Gastroesophageal sphincter (tissue), 3 donors: ENCODE measurements around the gene ART5.

Experiments used
- CTCF ChIP-seq, 4 experiments: fragments of 200-600 bp in 2 of 4; fragments of 450-650 bp in 2 of 4; sonication (generic) in 1 of 4; IDR thresholded peaks; one replicate each; pipeline ENCODE4 v1.5.1; 2017 to 2019; ENCODE audit warnings: antibody characterized with exemption in 4 of 4, mild to moderate bottlenecking in 2 of 4, moderate library complexity in 2 of 4
- EP300 ChIP-seq: sonication (generic); formaldehyde crosslinking; IDR thresholded peaks from one replicate; pipeline ENCODE4 v1.6.1; 2017; ENCODE audit warnings: antibody characterized with exemption, mild to moderate bottlenecking
- POLR2A ChIP-seq, 2 donors: fragments of 450-650 bp; IDR thresholded peaks; one replicate each; pipeline ENCODE4 v1.6.1; 2017; ENCODE audit warnings: antibody characterized with exemption in 2 of 2, mild to moderate bottlenecking in 2 of 2, moderate library complexity in 1 of 2
- POLR2AphosphoS5 ChIP-seq: sonication (generic); formaldehyde crosslinking; IDR thresholded peaks from one replicate; pipeline ENCODE4 v1.6.1; 2017; ENCODE audit warnings: antibody characterized with exemption

GRCh38 chr11:3635641-3636375 lies 6.0 kb downstream of the ART5 start:
- TF ChIP-seq POLR2A (IDR thresholded peaks at IDR 0.05) (no peak), EP300 (no peak), CTCF (IDR thresholded peaks at IDR 0.05) (no peak), POLR2AphosphoS5 (no peak)
